HL-60 (cell line): Measurements from ENCODE around the gene ZDBF2.

Source experiments
- DNase-seq, 2 experiments: peaks; one replicate each; pipeline ENCODE4 v3.0.0-alpha.2; 2010 to 2020; ENCODE audit warnings: low read depth in 1 of 2, low spot score in 1 of 2
- H3K27ac ChIP-seq: fragments of 250-450 bp; sonication (Bioruptor Pico); replicated peaks from 2 replicates; pipeline ENCODE4 v1.5.1; 2020; ENCODE audit warnings: mild to moderate bottlenecking, moderate library complexity
- H3K27me3 ChIP-seq: fragments of 250-450 bp; sonication (Bioruptor Pico); 2 replicates; pipeline ENCODE4 v1.5.1; 2021; ENCODE audit warnings: mild to moderate bottlenecking, moderate library complexity; ENCODE audit not compliant: insufficient read depth, poor library complexity, severe bottlenecking
- H3K4me3 ChIP-seq: replicated peaks from 2 replicates; pipeline ENCODE4 v1.5.1; 2011; ENCODE audit warnings: mild to moderate bottlenecking, control low read depth, low read length; ENCODE audit not compliant: insufficient read depth
- GABPA ChIP-seq: IDR thresholded peaks from 2 replicates; pipeline ENCODE4 v1.6.1; 2012; ENCODE audit warnings: low read depth
- POLR2AphosphoS5 ChIP-seq: IDR thresholded peaks from 2 replicates; pipeline ENCODE4 v1.6.1; 2012; ENCODE audit warnings: low read depth
- SPI1 ChIP-seq: IDR thresholded peaks from 2 replicates; pipeline ENCODE4 v1.6.1; 2012; ENCODE audit warnings: low read depth, mild to moderate bottlenecking, borderline replicate concordance
- TF ChIP-seq, protein P1 (sequence below): IDR thresholded peaks from 2 replicates; pipeline ENCODE4 v1.6.1; 2012; ENCODE audit warnings: low read depth; ENCODE audit not compliant: insufficient replicate concordance
- TF ChIP-seq, protein P2 (sequence below): IDR thresholded peaks from one replicate; pipeline ENCODE4 v1.5.1; 2011; ENCODE audit warnings: low read length, control low read depth, inconsistent platforms; ENCODE audit not compliant: insufficient read depth

ZDBF2 gene

DNA sequence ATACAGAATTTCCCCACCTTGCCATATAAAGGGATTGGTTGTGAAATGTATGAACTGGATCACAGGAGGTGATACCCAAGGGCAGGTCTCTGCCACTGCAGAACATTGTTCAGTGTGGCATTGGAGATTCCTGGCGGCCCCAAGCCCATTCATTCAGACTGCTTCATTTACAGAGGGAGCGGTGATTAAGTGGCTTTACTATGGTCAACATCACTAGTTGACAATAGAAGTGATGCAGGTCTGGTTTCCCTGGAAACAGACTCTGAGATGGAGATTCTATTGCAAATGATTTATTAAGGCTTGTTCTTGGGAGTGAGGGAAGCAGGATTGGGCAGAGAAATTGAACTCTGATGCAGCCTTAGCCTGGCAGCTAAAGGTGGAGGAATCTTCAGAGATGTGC lies 62.4 kb downstream of the ZDBF2 start:
- TF ChIP-seq, protein P1, sequence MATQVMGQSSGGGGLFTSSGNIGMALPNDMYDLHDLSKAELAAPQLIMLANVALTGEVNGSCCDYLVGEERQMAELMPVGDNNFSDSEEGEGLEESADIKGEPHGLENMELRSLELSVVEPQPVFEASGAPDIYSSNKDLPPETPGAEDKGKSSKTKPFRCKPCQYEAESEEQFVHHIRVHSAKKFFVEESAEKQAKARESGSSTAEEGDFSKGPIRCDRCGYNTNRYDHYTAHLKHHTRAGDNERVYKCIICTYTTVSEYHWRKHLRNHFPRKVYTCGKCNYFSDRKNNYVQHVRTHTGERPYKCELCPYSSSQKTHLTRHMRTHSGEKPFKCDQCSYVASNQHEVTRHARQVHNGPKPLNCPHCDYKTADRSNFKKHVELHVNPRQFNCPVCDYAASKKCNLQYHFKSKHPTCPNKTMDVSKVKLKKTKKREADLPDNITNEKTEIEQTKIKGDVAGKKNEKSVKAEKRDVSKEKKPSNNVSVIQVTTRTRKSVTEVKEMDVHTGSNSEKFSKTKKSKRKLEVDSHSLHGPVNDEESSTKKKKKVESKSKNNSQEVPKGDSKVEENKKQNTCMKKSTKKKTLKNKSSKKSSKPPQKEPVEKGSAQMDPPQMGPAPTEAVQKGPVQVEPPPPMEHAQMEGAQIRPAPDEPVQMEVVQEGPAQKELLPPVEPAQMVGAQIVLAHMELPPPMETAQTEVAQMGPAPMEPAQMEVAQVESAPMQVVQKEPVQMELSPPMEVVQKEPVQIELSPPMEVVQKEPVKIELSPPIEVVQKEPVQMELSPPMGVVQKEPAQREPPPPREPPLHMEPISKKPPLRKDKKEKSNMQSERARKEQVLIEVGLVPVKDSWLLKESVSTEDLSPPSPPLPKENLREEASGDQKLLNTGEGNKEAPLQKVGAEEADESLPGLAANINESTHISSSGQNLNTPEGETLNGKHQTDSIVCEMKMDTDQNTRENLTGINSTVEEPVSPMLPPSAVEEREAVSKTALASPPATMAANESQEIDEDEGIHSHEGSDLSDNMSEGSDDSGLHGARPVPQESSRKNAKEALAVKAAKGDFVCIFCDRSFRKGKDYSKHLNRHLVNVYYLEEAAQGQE = no peak
- TF ChIP-seq, protein P2, sequence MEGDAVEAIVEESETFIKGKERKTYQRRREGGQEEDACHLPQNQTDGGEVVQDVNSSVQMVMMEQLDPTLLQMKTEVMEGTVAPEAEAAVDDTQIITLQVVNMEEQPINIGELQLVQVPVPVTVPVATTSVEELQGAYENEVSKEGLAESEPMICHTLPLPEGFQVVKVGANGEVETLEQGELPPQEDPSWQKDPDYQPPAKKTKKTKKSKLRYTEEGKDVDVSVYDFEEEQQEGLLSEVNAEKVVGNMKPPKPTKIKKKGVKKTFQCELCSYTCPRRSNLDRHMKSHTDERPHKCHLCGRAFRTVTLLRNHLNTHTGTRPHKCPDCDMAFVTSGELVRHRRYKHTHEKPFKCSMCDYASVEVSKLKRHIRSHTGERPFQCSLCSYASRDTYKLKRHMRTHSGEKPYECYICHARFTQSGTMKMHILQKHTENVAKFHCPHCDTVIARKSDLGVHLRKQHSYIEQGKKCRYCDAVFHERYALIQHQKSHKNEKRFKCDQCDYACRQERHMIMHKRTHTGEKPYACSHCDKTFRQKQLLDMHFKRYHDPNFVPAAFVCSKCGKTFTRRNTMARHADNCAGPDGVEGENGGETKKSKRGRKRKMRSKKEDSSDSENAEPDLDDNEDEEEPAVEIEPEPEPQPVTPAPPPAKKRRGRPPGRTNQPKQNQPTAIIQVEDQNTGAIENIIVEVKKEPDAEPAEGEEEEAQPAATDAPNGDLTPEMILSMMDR = no peak

DNA sequence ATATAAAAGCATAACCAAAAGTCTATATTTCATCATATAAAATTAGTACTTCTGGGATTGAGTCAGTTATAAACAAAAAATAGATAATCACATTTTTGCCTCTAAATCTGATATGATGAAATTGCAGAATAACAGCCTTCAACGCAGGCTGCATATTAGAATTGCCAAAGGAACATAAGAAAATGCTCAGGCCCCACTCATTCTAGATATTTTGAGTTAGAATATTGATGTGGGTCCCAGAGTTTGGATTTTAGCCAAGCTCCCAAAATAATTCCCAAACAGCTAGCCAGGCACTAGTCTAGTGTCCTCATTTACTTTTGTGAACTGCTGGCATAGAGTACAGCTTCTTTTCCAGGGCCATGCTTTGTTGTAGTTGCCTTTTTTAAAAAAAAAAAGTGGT lies 63.5 kb downstream of the ZDBF2 start:
- Histone ChIP-seq H3K4me3 (no peak overlapping the region), H3K27ac (no peak overlapping the region), H3K27me3 (no peaks in the 10 kb centered on the region)
- no peak for DNase-seq
- TF ChIP-seq GABPA (no peak), POLR2AphosphoS5 (no peak), SPI1 (no peak)
- TF ChIP-seq, protein P1 = no peak
- TF ChIP-seq, protein P2 = no peak

More for the DNA sequence above, 62.4 kb downstream of the ZDBF2 start:
- no peaks in the 10 kb centered on the region for H3K27me3 ChIP-seq
- no peak overlapping the region for H3K4me3 ChIP-seq
- no peak for DNase-seq
- H3K27ac ChIP-seq = no peak overlapping the region

DNA sequence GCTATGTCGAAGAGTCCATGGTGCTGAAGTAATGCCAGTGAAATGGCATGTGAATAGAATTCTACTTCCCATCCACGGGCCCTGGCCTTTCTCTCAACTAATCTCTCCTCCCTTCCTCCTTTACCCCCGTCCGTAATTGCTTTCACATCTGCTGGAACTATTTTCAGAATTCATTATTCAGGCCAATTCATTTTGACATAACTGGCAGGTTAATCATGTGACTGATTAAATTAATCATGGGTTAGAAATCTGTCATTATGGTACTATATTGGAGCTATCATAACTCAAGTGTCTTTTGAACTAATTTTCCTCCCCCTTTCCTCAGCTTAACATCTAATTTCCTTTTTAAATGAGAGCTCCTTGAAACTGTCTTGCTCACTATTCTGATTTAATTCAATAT lies 66.9 kb downstream of the ZDBF2 start:
- no peaks in the 10 kb centered on the region for H3K27me3 ChIP-seq
- TF ChIP-seq, protein P2 = no peak
- TF ChIP-seq POLR2AphosphoS5 = no peak
- TF ChIP-seq, protein P1 = no peak
- no peak for TF ChIP-seq GABPA
- TF ChIP-seq SPI1 = no peak
- no peak for DNase-seq
- no peak overlapping the region for H3K4me3 ChIP-seq
- no peak overlapping the region for H3K27ac ChIP-seq
